GM10266 (cell line): ENCODE measurements around the gene SPAM1.
"Not testable (repeated sequence)": the region's sequence is repeated elsewhere in the genome, so short reads cannot be mapped to it uniquely, and the experiment has no call there.

Experiments used
- DNase-seq: peaks from one replicate; pipeline ENCODE4 v3.0.0; 2012; ENCODE audit errors: extremely low spot score
- TF ChIP-seq, protein P1 (sequence below): IDR thresholded peaks from 2 replicates; pipeline ENCODE4 v1.5.1; 2012; ENCODE audit warnings: mild to moderate bottlenecking, low read depth; ENCODE audit not compliant: control insufficient read depth, insufficient read depth; ENCODE audit errors: missing control alignments

The SPAM1 gene

DNA sequence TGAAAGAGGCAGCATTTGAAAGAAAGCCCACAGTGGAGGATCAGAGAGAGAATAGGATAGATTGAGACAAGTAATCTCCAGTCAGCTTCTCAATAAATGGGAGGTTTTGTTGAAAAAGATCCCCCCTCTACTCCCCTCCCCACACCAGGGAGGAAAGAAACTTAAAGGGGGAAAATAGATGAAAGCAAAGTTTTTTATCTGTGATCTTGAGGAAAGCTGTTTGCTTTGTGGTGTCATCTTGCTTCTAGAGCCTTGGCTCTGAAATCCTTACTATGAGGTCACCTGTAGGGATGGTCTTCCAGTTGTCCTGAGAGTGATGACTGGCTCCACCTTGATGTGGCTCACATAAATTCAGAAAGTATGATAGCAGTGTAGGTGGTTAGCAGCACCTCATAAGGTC lies at the start of gene SPAM1:
Gene SPAM1, plus strand, starts transcription at position 301 of the 400 bp plus-strand sequence. CDS start 28,330 bp downstream, outside the sequence.
- TF ChIP-seq, protein P1, sequence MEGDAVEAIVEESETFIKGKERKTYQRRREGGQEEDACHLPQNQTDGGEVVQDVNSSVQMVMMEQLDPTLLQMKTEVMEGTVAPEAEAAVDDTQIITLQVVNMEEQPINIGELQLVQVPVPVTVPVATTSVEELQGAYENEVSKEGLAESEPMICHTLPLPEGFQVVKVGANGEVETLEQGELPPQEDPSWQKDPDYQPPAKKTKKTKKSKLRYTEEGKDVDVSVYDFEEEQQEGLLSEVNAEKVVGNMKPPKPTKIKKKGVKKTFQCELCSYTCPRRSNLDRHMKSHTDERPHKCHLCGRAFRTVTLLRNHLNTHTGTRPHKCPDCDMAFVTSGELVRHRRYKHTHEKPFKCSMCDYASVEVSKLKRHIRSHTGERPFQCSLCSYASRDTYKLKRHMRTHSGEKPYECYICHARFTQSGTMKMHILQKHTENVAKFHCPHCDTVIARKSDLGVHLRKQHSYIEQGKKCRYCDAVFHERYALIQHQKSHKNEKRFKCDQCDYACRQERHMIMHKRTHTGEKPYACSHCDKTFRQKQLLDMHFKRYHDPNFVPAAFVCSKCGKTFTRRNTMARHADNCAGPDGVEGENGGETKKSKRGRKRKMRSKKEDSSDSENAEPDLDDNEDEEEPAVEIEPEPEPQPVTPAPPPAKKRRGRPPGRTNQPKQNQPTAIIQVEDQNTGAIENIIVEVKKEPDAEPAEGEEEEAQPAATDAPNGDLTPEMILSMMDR = no peak
- no peak for DNase-seq

DNA sequence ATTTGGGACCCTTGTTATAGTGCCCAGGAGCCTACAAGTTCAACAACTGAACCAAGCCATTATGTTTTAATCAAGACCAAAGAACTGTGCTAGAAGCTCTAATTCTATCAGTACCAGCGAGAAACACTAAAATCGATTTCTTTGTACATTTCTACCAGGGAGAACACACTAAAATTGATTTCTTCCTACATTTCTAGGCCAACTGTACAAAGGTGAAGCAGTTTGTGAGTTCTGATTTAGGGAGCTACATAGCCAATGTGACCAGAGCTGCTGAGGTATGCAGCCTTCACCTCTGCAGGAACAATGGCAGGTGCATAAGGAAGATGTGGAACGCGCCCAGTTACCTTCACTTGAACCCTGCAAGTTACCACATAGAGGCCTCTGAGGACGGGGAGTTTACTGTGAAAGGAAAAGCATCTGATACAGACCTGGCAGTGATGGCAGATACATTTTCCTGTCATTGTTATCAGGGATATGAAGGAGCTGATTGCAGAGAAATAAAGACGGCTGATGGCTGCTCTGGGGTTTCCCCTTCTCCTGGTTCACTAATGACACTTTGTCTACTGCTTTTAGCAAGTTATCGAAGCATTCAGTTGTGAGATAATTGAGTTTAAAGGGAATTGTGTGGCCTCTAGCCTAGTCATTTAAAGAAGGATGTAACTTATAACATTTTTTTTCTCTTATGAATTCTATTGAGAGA lies 48.3 kb upstream of the SPAM1 start:
- DNase-seq = no peak
- TF ChIP-seq, protein P1 = no peak

GRCh38 chr7:123879628-123880027 lies 45.4 kb upstream of the SPAM1 start:
- no peak for DNase-seq
- TF ChIP-seq, protein P1 = no peak

DNA sequence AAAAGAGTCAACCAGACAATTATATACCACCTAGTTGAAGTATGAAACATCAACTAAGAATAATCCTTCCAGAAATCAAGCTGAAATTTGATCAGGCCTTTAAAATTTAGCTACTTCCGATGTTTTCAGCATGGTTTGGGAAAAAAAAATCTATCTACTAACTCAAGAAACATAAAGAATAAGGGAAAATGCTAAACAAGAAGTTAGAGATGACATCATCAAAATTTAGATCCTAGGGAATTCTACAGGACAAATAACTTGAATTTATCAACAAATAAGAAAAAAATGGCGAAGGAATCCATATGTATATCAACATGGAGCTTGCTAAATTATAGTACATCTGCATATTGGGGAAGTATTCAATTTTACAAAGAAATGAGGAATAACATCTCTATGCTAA lies 43.7 kb upstream of the SPAM1 start:
- TF ChIP-seq, protein P1 = no peak
- DNase-seq = no peak

DNA sequence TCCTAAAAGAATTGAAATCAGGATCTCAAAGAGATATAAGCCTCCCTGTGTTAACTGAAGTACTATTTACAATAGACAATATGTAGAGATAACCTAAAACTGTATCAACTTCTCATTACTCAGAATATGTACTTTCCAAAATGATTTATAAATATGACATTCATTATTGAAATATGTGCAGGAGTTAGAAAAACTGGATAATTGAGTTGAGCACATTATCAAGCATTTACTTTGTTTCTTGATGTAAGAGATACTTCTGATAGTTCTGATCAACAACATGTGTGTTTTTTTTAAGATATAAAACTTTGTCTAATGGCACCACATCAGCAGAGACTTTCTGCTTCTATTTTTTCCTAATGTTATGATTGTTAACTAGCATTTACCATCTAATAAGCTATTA lies 41.9 kb upstream of the SPAM1 start:
- DNase-seq = no peak
- TF ChIP-seq, protein P1 = no peak

- TF ChIP-seq, protein P1 = no peak
- no peak for DNase-seq
These were observed 36.8 kb upstream of the SPAM1 start for GRCh38 chr7:123888192-123888591.

DNA sequence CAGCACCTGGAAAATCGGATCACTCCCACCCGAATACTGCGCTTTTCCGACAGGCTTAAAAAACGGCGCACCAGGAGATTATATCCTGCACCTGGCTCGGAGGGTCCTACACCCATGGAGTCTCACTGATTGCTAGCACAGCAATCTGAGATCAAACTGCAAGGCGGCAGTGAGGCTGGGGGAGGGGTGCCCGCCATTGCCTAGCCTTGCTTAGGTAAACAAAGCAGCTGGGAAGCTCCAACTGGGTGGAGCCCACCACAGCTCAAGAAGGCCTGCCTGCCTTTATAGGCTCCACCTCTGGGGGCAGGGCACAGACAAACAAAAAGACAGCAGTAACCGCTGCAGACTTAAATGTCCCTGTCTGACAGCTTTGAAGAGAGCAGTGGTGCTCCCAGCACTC lies 30.3 kb upstream of the SPAM1 start:
- DNase-seq = not testable (repeated sequence)

GRCh38 chr7:123901101-123901500 lies 23.9 kb upstream of the SPAM1 start:
- DNase-seq = no peak
- TF ChIP-seq, protein P1 = no peak
